ENCODE data around the gene PDE4B.

GRCh38 chr1:65820983-65821382 lies 28.3 kb downstream of the PDE4B start:
- no peak for TF ChIP-seq CTCF (conservative IDR thresholded peaks at IDR 0.05; ENCODE audit: low read length)
- no peak for TF ChIP-seq EZH2phosphoT487 (IDR thresholded peaks at IDR 0.05; ENCODE audit: borderline replicate concordance)

Data from Loucy (cell line).